Testis (tissue), 3 donors: ENCODE results near the gene AFF1. TPM values are rescaled to one million over a fixed set of nuclear protein-coding genes. Genes with fewer than 3 reads are reported as not detected.
"Not testable (repeated sequence)": the region's sequence is repeated elsewhere in the genome, so short reads cannot be mapped to it uniquely, and the experiment has no call there.

Experiments used
- DNase-seq: peaks from one replicate; pipeline ENCODE4 v3.0.0-alpha.2; 2019
- H3K27ac ChIP-seq, 2 donors: fragments of 200-600 bp; sonication (generic); one replicate each; pipeline ENCODE4 v1.5.1; 2019
- H3K27me3 ChIP-seq: fragments of 200-600 bp; sonication (generic); one replicate; pipeline ENCODE4 v1.5.1; 2019
- H3K36me3 ChIP-seq: fragments of 200-600 bp; sonication (generic); one replicate; pipeline ENCODE4 v1.5.1; 2017; ENCODE audit warnings: low read depth; ENCODE audit errors: missing control alignments
- H3K4me1 ChIP-seq: fragments of 200-600 bp; sonication (generic); one replicate; pipeline ENCODE4 v1.5.1; 2019
- H3K4me3 ChIP-seq, 2 donors: fragments of 200-600 bp; sonication (generic); one replicate each; pipeline ENCODE4 v1.5.1; 2017 to 2019
- H3K9me3 ChIP-seq: fragments of 200-600 bp; sonication (generic); one replicate; pipeline ENCODE4 v1.5.1; 2017
- CTCF ChIP-seq, 3 experiments: fragments of 450-650 bp in 2 of 3; fragments of 200-600 bp in 1 of 3; sonication (generic) in 1 of 3; IDR thresholded peaks; one replicate each; pipeline ENCODE4 v1.5.1; 2016 to 2019; ENCODE audit warnings: antibody characterized with exemption in 3 of 3, mild to moderate bottlenecking in 2 of 3, moderate library complexity in 1 of 3
- POLR2A ChIP-seq: fragments of 450-650 bp; IDR thresholded peaks from one replicate; pipeline ENCODE4 v1.6.1; 2017; ENCODE audit warnings: antibody characterized with exemption, mild to moderate bottlenecking, moderate library complexity
- WGBS, 2 donors: methylation state at CpG; one replicate each; pipeline ENCODE4 v1.1.5; 2018; 5-methylcytosine and 5-hydroxymethylcytosine counted together
- intact Hi-C: fragments of 100-400 bp; cut with DNase I; formaldehyde crosslinking; loops from one replicate; pipeline ENCODE4 v1.15.1; 2023; ENCODE audit warnings: low total_unique reads
- polyA plus RNA-seq: library from polyadenylated mRNA; stranded (reverse); fragments of 350-450 nt; fragmentation: Illumina TruSeq; extraction: RNeasy Lipid Tissue Mini Kit (QIAGEN cat#74804); gene quantifications from one replicate; pipeline ENCODE4 v1.2.3, GENCODE V29; 2014; ENCODE audit warnings: low read depth, low replicate concordance; ENCODE audit not compliant: insufficient read depth
- total RNA-seq, 2 donors: library from RNA; depleted of rRNA; stranded (reverse); fragments of >200 nt; gene quantifications; one replicate each; pipeline ENCODE4 v1.2.3, GENCODE V29; 2016

AFF1 gene
- total and polyA plus RNA-seq, 3 donors from 2014 or later, result 15.8 to 56.8 (median 53.6) TPM

- DNase-seq, result no peak
- TF ChIP-seq POLR2A (no peak), CTCF (IDR thresholded peaks at IDR 0.05) (no peak)
- no peaks in the 10 kb centered on the region for H3K9me3 ChIP-seq
- no peaks in the 10 kb centered on the region for H3K27me3 ChIP-seq
- 96 to 98% methylated on average over 2 of the region's 2 CpGs for WGBS, 2 donors
- no peaks in the 10 kb centered on the region for H3K4me1 ChIP-seq
- intact Hi-C loops, result no loop called here
- no peak overlapping the region for H3K4me3 ChIP-seq
- H3K27ac ChIP-seq, result no peak overlapping the region
- no peaks in the 10 kb centered on the region for H3K36me3 ChIP-seq
These were observed 45.4 kb downstream of the AFF1 start for GRCh38 chr4:86980230-86980629.

- no peaks in the 10 kb centered on the region for H3K27me3 ChIP-seq
- TF ChIP-seq CTCF (IDR thresholded peaks at IDR 0.05) (no peak), POLR2A (no peak)
- H3K27ac ChIP-seq, result no peak overlapping the region
- no peak overlapping the region for H3K4me3 ChIP-seq
- intact Hi-C loops, result no loop called here
- no peak for DNase-seq
- no peaks in the 10 kb centered on the region for H3K36me3 ChIP-seq
- no peaks in the 10 kb centered on the region for H3K9me3 ChIP-seq
- H3K4me1 ChIP-seq, result no peaks in the 10 kb centered on the region
- 92 to 96% methylated on average over 5 of the region's 5 CpGs for WGBS, 2 donors
These were observed 47.0 kb downstream of the AFF1 start for GRCh38 chr4:86981789-86982188.

GRCh38 chr4:86985852-86986251 lies 51.0 kb downstream of the AFF1 start:
- H3K9me3 ChIP-seq, H3K36me3 ChIP-seq, H3K4me1 ChIP-seq, H3K27ac ChIP-seq, DNase-seq, intact Hi-C loops, H3K4me3 ChIP-seq, H3K27me3 ChIP-seq: not testable (repeated sequence)
- WGBS, 2 donors, result 86 to 97% methylated on average over 5 of the region's 5 CpGs

- DNase-seq, intact Hi-C loops, H3K27ac ChIP-seq: not testable (repeated sequence)
These were observed 54.8 kb downstream of the AFF1 start for GRCh38 chr4:86989658-86990057.

GRCh38 chr4:86990510-86990909 lies 55.7 kb downstream of the AFF1 start:
- Histone ChIP-seq H3K36me3 (no peaks in the 10 kb centered on the region), H3K27me3 (no peaks in the 10 kb centered on the region), H3K4me3 (no peak overlapping the region), H3K4me1 (no peaks in the 10 kb centered on the region), H3K9me3 (no peaks in the 10 kb centered on the region), H3K27ac (no peak overlapping the region)
- DNase-seq, result no peak
- TF ChIP-seq CTCF (IDR thresholded peaks at IDR 0.05) (no peak), POLR2A (no peak)
- intact Hi-C loops, result no loop called here
- WGBS, 2 donors, result 96 to 99% methylated on average over 3 of the region's 3 CpGs

More at GRCh38 chr4:86989658-86990057, 54.8 kb downstream of the AFF1 start:
- 87 to 95% methylated on average over 3 of the region's 3 CpGs for WGBS, 2 donors
- not testable (repeated sequence) for H3K27me3 ChIP-seq, H3K4me1 ChIP-seq, H3K4me3 ChIP-seq, H3K36me3 ChIP-seq, H3K9me3 ChIP-seq

- intact Hi-C loops, result no loop called here
- TF ChIP-seq CTCF (IDR thresholded peaks at IDR 0.05) (no peak), POLR2A (no peak)
- Histone ChIP-seq H3K27me3 (no peaks in the 10 kb centered on the region), H3K27ac (no peak overlapping the region), H3K36me3 (no peaks in the 10 kb centered on the region), H3K9me3 (no peaks in the 10 kb centered on the region), H3K4me1 (no peaks in the 10 kb centered on the region), H3K4me3 (no peak overlapping the region)
- 60 to 85% methylated on average over 1 of the region's 1 CpG for WGBS, 2 donors
- no peak for DNase-seq
These were observed 57.2 kb downstream of the AFF1 start for GRCh38 chr4:86991994-86992393.
